Stimulated activated CD8-positive, alpha-beta memory T cell treated with anti-CD3 and anti-CD28 coated beads, Interleukin-4, amount 100 ng/mL, for 1 hour (primary cell): ENCODE results near the gene PCBP2.
"Not testable (repeated sequence)": the region's sequence is repeated elsewhere in the genome, so short reads cannot be mapped to it uniquely, and the experiment has no call there.

Experiments
- DNase-seq, 2 donors: peaks; one replicate each; pipeline ENCODE4 v3.0.0-alpha.2; 2020; ENCODE audit warnings: low read depth in 2 of 2, low spot score in 1 of 2

Gene PCBP2

DNA sequence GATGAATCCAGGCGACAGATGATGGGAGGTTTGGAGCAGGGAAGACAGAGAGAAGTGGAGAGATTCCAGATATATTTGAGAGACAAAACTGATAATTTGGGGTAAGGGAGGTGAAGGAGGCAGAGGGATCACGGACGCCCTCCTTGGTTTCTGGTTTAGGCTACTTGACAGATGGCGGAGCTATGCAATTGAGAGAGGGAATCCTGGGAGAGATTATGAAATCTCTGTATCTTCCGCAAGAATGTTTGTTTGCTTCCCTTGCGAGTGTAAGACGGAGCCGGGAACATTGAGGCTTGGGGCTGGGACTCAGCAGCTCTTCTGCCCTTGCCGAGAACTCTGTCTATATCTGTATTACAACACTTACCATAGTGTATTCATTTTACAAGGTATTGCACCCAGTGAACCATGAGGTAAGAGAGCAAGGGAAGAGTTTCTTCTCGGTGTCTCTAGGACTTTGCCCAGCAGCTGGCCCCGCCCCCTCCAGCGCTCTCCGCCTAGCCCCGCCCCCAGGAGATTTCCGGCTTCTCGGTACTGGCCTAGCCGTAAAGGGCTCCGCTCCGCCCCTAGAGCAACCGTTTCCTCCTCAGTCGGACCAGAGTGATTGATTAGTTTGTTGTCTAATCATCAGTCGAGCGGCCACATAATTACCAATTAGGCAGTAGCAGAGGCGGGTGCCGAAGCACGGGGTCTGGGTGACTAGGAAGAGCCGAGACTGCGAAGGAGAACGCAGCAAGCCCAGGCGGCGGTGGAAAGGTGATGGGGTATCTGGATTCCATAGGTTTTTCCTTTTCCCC is 10.7 kb upstream of the PCBP2 start, which contains the start of gene PRR13:
TSS of gene PRR13 (plus strand) at position 695 of the 794 bp plus-strand sequence. CDS start 981 bp downstream, outside the sequence.
- DNase-seq = peak; percentile 93 to 98

DNA sequence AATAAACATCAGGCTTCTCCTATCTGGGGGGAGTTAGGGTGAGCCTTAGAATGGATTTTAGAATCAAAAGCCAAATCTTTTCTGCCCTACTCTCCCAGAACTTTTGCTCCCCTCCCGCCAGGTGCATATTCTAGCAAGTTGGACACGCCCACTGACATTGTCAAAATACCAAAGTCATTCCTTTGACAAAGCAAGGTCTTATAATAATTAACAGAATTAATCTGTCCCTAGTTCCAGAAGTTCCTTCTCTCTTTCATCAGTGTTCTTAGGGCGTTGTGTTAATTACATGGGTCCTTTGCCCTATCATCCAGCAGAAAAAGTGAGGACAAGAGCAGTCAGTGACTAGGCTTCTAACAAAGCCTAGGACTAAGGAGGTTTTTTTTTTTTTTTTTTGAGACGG is 7.9 kb upstream of the PCBP2 start:
- no peak for DNase-seq

DNA sequence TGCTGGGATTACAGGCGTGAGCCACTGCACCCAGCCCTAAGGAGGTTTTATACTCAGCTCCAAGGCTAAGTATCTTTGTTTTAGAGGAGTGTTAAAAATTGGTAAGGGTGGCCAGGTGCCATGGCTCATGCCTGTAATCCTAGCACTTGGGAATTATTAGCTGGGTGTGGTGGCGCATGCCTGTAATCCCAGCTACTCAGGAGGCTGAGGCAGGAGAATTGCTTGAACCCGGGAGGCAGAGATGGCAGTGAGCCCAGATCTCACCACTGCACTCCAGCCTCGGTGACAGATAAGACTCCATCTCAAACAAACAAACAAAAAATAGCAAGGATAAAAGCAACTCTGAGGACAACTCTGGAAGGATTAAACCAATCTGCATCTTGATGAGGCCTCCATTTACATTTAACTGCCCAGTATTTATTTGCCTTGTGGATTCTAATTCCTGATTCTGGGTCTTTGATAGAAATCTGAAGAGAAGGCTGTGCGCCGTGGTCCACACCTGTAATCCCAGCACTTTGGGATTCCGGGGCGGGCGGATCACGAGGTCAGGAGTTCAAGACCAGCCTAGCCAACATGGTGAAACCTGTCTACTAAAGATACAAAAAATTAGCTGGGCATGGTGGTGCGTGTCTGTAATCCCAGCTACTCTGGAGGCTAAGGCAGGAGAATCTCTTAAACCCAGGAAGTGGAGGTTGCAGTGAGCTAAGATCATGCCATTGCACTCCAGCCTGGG is 7.1 kb upstream of the PCBP2 start:
- not testable (repeated sequence) for DNase-seq

GRCh38 chr12:53450936-53451335 is 966 bp upstream of the PCBP2 start:
- DNase-seq = no peak

DNA sequence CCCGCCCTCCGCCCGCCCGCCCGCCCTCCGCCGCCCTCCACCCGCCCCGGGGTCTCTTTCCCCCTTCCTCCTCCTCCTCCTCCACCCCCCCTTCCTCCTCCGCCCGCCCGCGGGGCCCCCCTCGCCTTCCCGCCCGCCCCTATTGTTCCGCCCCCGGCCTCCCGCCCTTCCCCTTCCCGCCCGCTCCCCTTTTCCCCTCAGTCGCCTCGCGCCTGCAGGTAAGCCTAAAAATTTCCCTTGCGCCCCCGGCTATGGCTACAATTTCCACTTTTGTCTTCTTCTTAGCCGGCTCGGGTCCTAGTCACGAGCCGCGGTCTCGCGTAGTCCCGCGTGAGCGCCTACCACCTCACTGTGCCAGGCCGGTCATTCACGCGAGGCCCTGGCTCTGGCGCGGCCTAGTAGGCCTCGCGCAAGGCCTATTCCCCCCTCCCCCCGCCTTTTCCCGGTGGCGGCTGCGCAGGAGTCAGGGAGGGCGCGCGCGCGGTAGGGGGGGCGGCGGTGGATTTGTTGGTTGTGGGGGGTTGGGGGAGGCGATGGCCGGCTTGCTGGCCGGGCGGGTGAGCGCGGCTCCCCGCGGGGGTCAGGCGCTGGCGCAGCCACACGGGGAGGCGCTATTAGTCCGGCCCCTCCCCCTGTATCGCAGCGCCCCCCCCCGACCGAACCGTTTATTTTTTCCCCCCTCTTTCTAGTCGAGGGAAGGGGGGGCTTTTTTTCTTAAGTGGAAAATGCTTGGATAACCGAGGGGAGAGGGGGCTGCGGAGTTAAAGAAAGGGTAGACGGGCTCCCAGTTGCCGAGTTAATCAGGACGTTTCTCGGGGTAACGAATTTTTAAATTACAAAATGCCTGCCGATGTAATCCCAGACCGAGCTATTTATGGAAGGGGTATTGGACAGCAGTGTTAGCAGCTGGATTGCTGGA is 516 bp downstream of the PCBP2 start:
- peak; percentile 49 to 65 for DNase-seq

DNA sequence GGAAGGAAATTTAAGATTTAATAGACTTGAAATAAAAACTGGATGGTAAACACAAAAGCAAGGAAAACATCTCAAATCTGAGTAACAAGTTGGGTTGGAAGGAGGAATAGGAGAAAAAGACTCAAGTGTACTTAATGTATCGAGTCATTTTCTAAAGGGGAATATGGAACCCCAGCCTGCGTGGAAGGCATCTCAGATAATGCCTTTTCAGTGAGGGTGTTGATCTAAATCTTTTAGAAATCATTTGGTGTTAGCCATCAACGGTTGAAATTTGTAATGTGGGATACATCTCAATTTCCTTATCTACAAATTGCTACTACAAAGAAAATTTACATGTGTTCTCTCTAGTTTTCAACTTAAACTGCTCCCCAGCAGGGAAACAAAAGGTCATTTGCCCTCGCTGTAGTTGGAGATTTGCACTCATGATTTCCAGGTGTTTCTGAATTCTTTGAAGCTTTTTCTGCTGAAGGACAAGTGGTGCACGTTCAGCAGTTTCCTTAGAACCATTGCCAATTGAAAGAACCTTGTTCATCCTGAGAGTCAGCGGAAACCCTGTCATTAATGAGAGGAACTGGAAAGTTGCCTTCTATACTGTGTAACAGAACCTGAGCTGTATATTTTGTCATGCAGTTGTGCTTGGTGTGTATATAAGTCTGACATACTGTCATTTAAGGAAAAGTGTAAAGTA is 2.2 kb downstream of the PCBP2 start:
- DNase-seq = no peak

DNA sequence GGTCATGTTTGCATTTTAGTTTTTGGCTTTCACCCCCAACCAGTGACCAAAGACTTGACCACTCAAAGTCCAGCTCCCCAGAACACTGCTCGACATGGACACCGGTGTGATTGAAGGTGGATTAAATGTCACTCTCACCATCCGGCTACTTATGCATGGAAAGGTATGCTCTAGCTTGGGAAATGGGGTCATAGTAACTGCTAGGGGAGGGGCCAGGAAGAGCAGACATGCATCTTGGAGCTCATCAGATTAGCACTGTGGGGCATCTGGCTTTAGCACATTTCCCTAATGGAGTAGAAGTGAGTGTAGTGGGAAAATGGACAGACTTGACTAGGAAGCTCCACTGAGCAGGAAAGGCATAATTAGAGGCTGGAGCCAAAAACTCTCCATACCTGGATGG is 2.8 kb downstream of the PCBP2 start:
- no peak for DNase-seq

GRCh38 chr12:53456654-53457366 is 4.9 kb downstream of the PCBP2 start:
- DNase-seq = no peak

- DNase-seq = no peak
These were observed 7.2 kb downstream of the PCBP2 start for GRCh38 chr12:53459097-53459496.

DNA sequence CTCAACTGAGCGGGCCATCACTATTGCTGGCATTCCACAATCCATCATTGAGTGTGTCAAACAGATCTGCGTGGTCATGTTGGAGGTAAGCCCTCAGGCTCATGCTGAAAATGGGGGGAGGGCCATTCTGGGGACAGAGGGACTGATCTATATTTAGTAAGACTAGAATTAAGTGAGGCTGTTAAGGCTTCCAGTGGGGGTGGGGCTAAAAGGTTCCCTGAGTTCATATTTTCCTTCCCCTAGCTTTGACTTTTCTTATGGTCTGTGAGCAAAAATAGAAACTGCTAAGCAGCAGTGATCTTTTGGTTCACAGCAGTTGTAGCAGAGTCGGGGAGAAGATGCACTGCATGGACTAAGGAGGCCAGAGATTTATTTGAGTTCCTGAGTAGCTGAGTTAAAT is 9.2 kb downstream of the PCBP2 start:
- no peak for DNase-seq

DNA sequence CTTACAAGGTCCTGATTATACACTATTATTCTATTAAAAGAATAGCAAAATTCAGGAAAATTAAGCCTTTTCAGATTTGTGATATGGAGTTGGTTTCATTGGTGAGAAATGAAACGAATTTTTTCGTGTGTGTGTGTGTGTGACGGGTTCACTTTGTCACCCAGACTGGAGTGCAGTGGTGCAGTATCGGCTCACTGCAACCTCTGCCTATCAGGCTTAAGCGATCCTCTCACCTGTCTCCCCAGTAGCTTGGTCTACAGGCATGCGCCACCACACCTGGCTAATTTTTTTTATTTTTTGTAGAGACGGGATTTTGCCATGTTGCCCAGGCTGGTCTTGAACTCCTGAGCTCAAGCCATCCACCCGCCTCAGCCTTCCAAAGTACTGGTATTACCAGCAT is 9.7 kb downstream of the PCBP2 start:
- no peak for DNase-seq

DNA sequence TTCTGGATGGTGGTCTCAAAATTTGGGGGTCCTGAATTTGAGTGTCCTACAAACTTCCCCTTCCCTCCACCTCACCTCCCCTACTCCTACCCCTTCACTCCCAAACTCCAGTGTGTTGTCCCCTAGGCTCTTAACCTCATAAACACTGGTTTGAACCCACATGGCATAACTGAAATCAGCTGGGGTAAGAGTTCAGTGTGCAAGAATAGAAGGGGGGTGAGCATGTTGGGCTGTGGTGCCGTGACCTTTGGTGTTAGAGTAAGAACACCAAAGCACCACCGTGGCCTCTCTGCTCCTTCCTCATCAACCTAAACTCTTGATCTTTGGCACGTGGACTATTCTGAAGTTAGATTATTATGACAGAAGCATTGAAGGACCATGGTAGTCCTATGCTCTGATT is 11.0 kb downstream of the PCBP2 start:
- no peak for DNase-seq

DNA sequence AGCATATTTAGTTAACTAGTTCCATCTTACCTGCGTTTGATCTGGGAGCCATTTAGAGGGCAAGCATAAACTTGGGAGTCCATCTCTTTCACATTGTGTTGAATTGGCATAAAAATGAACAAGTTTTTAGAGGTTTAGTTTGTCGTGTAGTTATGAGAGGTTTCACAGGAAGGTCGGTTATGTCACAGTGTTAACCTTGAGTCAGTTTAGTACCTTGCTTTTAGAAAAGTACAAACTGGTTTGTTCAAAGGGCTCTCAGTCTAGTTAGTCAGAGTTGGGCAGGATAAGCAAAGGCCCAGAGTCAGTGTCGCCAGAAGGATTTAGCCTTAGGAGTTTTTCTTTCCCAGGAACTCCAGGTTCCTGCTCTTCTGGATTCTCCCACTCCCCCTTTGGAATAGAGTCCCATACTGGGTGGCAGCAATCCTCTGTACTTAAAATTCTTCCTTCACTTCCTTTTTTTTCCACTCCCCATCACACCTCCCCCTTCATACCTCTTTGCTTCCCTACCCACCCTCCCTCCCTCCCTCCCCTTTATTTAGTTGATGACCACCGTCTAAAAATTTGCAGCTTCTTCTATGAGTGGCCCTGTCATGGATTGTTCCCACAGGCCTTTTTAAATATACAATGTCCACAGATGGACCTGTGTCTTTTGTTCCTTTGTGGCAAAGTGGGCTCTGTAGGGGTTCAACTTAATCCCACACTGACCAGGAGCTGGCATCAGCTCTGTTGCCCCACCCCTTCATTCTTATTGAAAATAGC is 12.1 kb downstream of the PCBP2 start:
- DNase-seq = no peak

DNA sequence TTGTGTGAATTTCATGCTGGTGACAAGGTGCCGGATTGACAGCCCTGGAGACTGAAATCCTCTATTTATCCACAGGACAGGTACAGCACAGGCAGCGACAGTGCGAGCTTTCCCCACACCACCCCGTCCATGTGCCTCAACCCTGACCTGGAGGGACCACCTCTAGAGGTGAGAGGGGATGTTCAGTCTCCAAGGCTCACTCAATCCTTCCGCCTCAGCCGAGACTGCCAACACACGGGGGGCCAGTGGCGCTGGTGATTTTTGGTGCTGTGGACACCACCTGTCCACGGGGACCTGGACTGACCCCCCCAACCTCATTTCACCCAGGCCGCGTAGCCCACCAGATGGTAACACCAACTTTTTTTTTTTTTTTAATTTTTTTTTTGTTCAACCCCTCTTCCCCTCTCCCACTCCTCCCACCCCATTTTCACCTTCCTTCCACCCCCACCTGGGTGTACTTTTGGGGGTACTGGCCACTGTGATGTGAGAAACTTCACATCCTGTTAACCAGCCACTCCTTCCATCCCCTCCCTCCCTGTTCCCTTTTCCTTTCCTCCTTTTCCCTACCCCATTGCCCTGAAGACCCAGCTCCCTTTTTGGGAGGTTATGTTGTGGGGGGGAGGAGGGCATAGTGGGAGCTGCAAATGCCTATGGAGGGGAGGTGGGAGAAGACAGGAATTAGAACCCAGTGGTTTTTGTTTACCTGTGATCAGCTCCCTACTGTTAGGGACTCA is 12.9 kb downstream of the PCBP2 start:
- no peak for DNase-seq

GRCh38 chr12:53465679-53466078 is 13.8 kb downstream of the PCBP2 start:
- DNase-seq = no peak

DNA sequence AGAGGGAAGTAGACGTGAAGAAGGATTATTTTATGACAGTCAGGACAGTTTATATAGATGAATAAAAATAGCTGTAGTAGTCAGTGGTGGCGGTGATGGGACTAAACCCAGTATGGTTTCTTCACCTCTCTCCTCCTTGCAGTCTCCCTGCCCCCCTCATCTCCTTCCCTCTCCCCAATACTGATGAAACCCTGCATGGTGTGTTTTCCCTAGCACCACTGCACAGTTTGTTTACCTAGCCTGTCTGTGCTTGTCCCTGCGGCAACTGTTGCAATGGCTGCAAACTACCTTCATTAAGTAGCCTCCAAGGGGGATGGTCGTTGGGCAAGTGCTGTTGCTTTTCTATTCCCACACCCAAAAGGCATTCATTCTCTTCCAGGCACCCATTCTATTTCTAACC is 14.7 kb downstream of the PCBP2 start:
- no peak for DNase-seq

DNA sequence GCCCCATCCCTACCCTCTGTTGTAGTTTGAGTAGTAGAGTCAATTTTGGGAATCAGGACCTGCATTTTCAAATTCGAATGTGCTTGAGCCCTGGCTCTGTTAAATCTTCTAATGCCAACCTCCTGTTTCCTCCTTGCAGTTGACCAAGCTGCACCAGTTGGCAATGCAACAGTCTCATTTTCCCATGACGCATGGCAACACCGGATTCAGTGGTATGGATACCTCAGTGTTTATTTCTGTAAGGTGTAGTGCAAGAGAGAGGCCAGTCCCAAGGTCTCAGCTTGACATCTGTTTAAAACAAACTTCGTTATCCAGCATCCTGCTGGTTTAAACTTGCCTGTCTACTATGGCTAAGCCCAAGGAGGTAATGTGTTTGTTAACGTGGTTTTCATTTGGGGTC is 15.2 kb downstream of the PCBP2 start:
- no peak for DNase-seq

GRCh38 chr12:53467880-53468279 is 16.0 kb downstream of the PCBP2 start:
- DNase-seq = no peak

GRCh38 chr12:53468282-53468681 is 16.4 kb downstream of the PCBP2 start:
- DNase-seq = no peak
